HG03469 (cell line): ENCODE data around the gene MIEF1.

ENCODE experiments used
- ATAC-seq: cut with Tn5 transposase; IDR thresholded peaks from one replicate; pipeline ENCODE4 v1.9.1; 2021; ENCODE audit warnings: mild to moderate bottlenecking, moderate library complexity, moderate number of reproducible peaks; ENCODE audit not compliant: unreplicated experiment

Gene MIEF1

GRCh38 chr22:39470451-39471291, 31.4 kb upstream of the MIEF1 start:
- ATAC-seq: no peak

- no peak for ATAC-seq
Observed at GRCh38 chr22:39471381-39472141, 30.5 kb upstream of the MIEF1 start.

GRCh38 chr22:39472570-39473556, 29.2 kb upstream of the MIEF1 start:
- no peak for ATAC-seq

- no peak for ATAC-seq
Observed at GRCh38 chr22:39473851-39474250, 28.2 kb upstream of the MIEF1 start.

- no peak for ATAC-seq
Observed at GRCh38 chr22:39474351-39475111, 27.6 kb upstream of the MIEF1 start.

- no peak for ATAC-seq
Observed at GRCh38 chr22:39475337-39475736, 26.8 kb upstream of the MIEF1 start.

GRCh38 chr22:39475902-39476301, 26.2 kb upstream of the MIEF1 start:
- ATAC-seq: no peak

GRCh38 chr22:39476664-39477063, 25.4 kb upstream of the MIEF1 start:
- no peak for ATAC-seq

GRCh38 chr22:39477542-39477941, 24.5 kb upstream of the MIEF1 start:
- ATAC-seq: no peak

GRCh38 chr22:39478441-39478850, 23.6 kb upstream of the MIEF1 start:
- ATAC-seq: no peak

GRCh38 chr22:39479254-39479653, 22.8 kb upstream of the MIEF1 start:
- no peak for ATAC-seq

- ATAC-seq: no peak
Observed at GRCh38 chr22:39480557-39480956, 21.5 kb upstream of the MIEF1 start.

GRCh38 chr22:39481054-39481453, 21.0 kb upstream of the MIEF1 start:
- no peak for ATAC-seq

- ATAC-seq: no peak
Observed at GRCh38 chr22:39481595-39481994, 20.5 kb upstream of the MIEF1 start.

GRCh38 chr22:39482768-39483167, 19.3 kb upstream of the MIEF1 start:
- ATAC-seq: no peak

- ATAC-seq: no peak
Observed at GRCh38 chr22:39486951-39487825, 14.9 kb upstream of the MIEF1 start.

- no peak for ATAC-seq
Observed at GRCh38 chr22:39487826-39488520, 14.1 kb upstream of the MIEF1 start.

- no peak for ATAC-seq
Observed at GRCh38 chr22:39488563-39489083, 13.5 kb upstream of the MIEF1 start.
